H1 (cell line): Measurements from ENCODE around the gene ZNF493. TPM values are rescaled to one million over a fixed set of nuclear protein-coding genes. Genes with fewer than 3 reads are reported as not detected.

Source experiments
- CTCF ChIA-PET: fragments of 300-600 bp; sonication (Branson Sonifier 250); formaldehyde crosslinking; loops from one replicate; lab custom pipeline; 2021; ENCODE audit not compliant: partially characterized antibody; lab: Charles Lee
- POLR2A ChIA-PET: fragments of 300-600 bp; sonication (Branson Sonifier 250); formaldehyde crosslinking; loops from one replicate; lab custom pipeline; 2021; ENCODE audit warnings: inconsistent platforms; ENCODE audit not compliant: partially characterized antibody; lab: Charles Lee
- DNase-seq, 2 experiments: peaks; one replicate each; pipeline versions ENCODE4 v3.0.0 to v3.0.0-alpha.2; 2010 to 2022; ENCODE audit warnings: low spot score in 2 of 2, low read depth in 1 of 2, mixed read lengths in 1 of 2
- FAIRE-seq: peaks from 2 replicates; lab custom pipeline; 2011; peaks lifted over from hg19 to GRCh38; lab: Jason Lieb, UNC
- H2AFZ ChIP-seq: 2 replicates; pipeline ENCODE4 v1.8.1; 2012; ENCODE audit warnings: low read length, inconsistent platforms
- H2AK5ac ChIP-seq: 2 replicates; pipeline ENCODE4 v1.6.1; 2013; ENCODE audit warnings: low read depth, low read length
- H2BK120ac ChIP-seq: replicated peaks from 2 replicates; pipeline ENCODE3; 2013; ENCODE audit warnings: low read depth, low read length, inconsistent platforms
- H2BK12ac ChIP-seq: 2 replicates; pipeline ENCODE4 v1.6.1; 2013; ENCODE audit warnings: low read depth, low read length
- H2BK15ac ChIP-seq: 2 replicates; pipeline ENCODE4 v1.6.1; 2013; ENCODE audit warnings: low read length
- H2BK20ac ChIP-seq: 2 replicates; pipeline ENCODE4 v1.6.1; 2013; ENCODE audit warnings: low read length
- H2BK5ac ChIP-seq: 2 replicates; pipeline ENCODE4 v1.6.1; 2013; ENCODE audit warnings: low read depth, low read length
- H3K14ac ChIP-seq: 2 replicates; pipeline ENCODE4 v1.6.1; 2013; ENCODE audit warnings: inconsistent platforms; ENCODE audit not compliant: insufficient read length
- H3K18ac ChIP-seq: 2 replicates; pipeline ENCODE4 v1.6.1; 2013; ENCODE audit warnings: low read length; ENCODE audit errors: extremely low read depth
- H3K23ac ChIP-seq: 2 replicates; pipeline ENCODE4 v1.6.1; 2013; ENCODE audit warnings: inconsistent platforms; ENCODE audit not compliant: insufficient read length
- H3K23me2 ChIP-seq: 2 replicates; pipeline ENCODE4 v1.6.1; 2013; ENCODE audit warnings: low read depth, low read length
- H3K27ac ChIP-seq: 2 replicates; pipeline ENCODE4 v1.6.1; 2011; ENCODE audit warnings: low read depth, low read length, inconsistent platforms
- H3K27me3 ChIP-seq, 4 experiments: replicated peaks in 1 of 4; 1 replicate in 1 of 4; 2 replicates in 3 of 4; pipeline versions ENCODE4 v1.6.1 to v1.8.1; 2011 to 2013; ENCODE audit warnings: low read length in 3 of 4, mild to moderate bottlenecking in 3 of 4, inconsistent platforms in 2 of 4, mixed read lengths in 2 of 4, moderate library complexity in 1 of 4; ENCODE audit not compliant: control insufficient read depth in 3 of 4, insufficient read depth in 3 of 4; ENCODE audit errors: extremely low read depth in 1 of 4
- H3K36me3 ChIP-seq, 4 experiments: 2 replicates each; pipeline versions ENCODE4 v1.6.1 to v1.8.1; 2011 to 2013; ENCODE audit warnings: mild to moderate bottlenecking in 4 of 4, low read length in 3 of 4, moderate library complexity in 2 of 4, control low read depth in 1 of 4, inconsistent platforms in 1 of 4; ENCODE audit not compliant: insufficient read depth in 4 of 4, control insufficient read depth in 2 of 4
- H3K4ac ChIP-seq: replicated peaks from 2 replicates; pipeline ENCODE3; 2013; ENCODE audit warnings: low read length, low read depth, mixed read lengths, inconsistent platforms; ENCODE audit not compliant: insufficient read length
- H3K4me1 ChIP-seq, 4 experiments: replicated peaks in 1 of 4; 1 replicate in 1 of 4; 2 replicates in 3 of 4; pipeline versions ENCODE4 v1.6.1 to v1.8.1; 2011 to 2013; ENCODE audit warnings: low read length in 3 of 4, inconsistent platforms in 2 of 4, mixed read lengths in 1 of 4; ENCODE audit not compliant: insufficient read depth in 4 of 4, control insufficient read depth in 3 of 4
- H3K4me2 ChIP-seq, 2 experiments: 2 replicates each; pipeline versions ENCODE4 v1.6.1 to v1.8.1; 2011 to 2013; ENCODE audit warnings: low read depth in 2 of 2, low read length in 2 of 2, control low read depth in 1 of 2, inconsistent platforms in 1 of 2, mild to moderate bottlenecking in 1 of 2; ENCODE audit not compliant: insufficient read depth in 1 of 2
- H3K4me3 ChIP-seq, 4 experiments: fragments of 200-600, 300-600 bp in 1 of 4; sonication (generic), shearing (Covaris generic), sonication (Bioruptor Twin) in 1 of 4; 2 replicates each; pipeline versions ENCODE4 v1.5.1 to v1.8.1; 2011 to 2016; ENCODE audit warnings: low read length in 4 of 4, low read depth in 3 of 4, control low read depth in 2 of 4, inconsistent platforms in 2 of 4, mild to moderate bottlenecking in 2 of 4, mixed read lengths in 1 of 4, moderate library complexity in 1 of 4; ENCODE audit not compliant: insufficient read depth in 2 of 4; ENCODE audit errors: extremely low read depth in 1 of 4
- H3K56ac ChIP-seq: replicated peaks from 2 replicates; pipeline ENCODE3; 2013; ENCODE audit warnings: low read depth, mild to moderate bottlenecking, mixed read lengths, low read length, inconsistent platforms; ENCODE audit not compliant: insufficient read length
- H3K79me1 ChIP-seq: 2 replicates; pipeline ENCODE4 v1.6.1; 2013; ENCODE audit warnings: low read depth, low read length, control low read depth
- H3K79me2 ChIP-seq, 2 experiments: 2 replicates each; pipeline versions ENCODE4 v1.6.1 to v1.8.1; 2012 to 2013; ENCODE audit warnings: low read length in 2 of 2, mild to moderate bottlenecking in 2 of 2, inconsistent platforms in 1 of 2; ENCODE audit not compliant: insufficient read depth in 2 of 2, control insufficient read depth in 1 of 2
- H3K9ac ChIP-seq, 4 experiments: replicated peaks in 1 of 4; 1 replicate in 1 of 4; 2 replicates in 3 of 4; pipeline versions ENCODE4 v1.6.1 to v1.8.1; 2011 to 2013; ENCODE audit warnings: low read depth in 3 of 4, low read length in 3 of 4, control low read depth in 2 of 4, mild to moderate bottlenecking in 2 of 4, moderate library complexity in 2 of 4, inconsistent platforms in 1 of 4; ENCODE audit errors: extremely low read depth in 1 of 4
- H3K9me3 ChIP-seq, 2 experiments: 2 replicates each; pipeline versions ENCODE4 v1.6.1 to v1.8.1; 2012 to 2013; ENCODE audit warnings: mild to moderate bottlenecking in 2 of 2, moderate library complexity in 2 of 2, control low read depth in 1 of 2, inconsistent platforms in 1 of 2, low read depth in 1 of 2, low read length in 1 of 2, mixed read lengths in 1 of 2; ENCODE audit not compliant: insufficient read depth in 2 of 2
- H4K20me1 ChIP-seq, 2 experiments: replicated peaks in 1 of 2; 2 replicates each; pipeline versions ENCODE3 to v1.8.1; 2011 to 2013; ENCODE audit warnings: inconsistent platforms in 2 of 2, low read length in 2 of 2, mild to moderate bottlenecking in 1 of 2; ENCODE audit not compliant: insufficient read depth in 2 of 2, control insufficient read depth in 1 of 2
- H4K5ac ChIP-seq: 2 replicates; pipeline ENCODE4 v1.6.1; 2013; ENCODE audit warnings: low read length, low read depth, mixed read lengths, inconsistent platforms; ENCODE audit not compliant: insufficient read length
- H4K8ac ChIP-seq: 2 replicates; pipeline ENCODE4 v1.8.0; 2013; ENCODE audit warnings: mild to moderate bottlenecking, moderate library complexity, low read length, inconsistent platforms; ENCODE audit not compliant: insufficient read depth; ENCODE audit errors: extremely low read depth
- H4K91ac ChIP-seq: replicated peaks from 2 replicates; pipeline ENCODE3; 2013; ENCODE audit warnings: low read length, mixed read lengths, inconsistent platforms; ENCODE audit not compliant: insufficient read length
- BRCA1 ChIP-seq: IDR thresholded peaks from 2 replicates; pipeline ENCODE4 v1.6.1; 2012; ENCODE audit warnings: low read depth, low read length, improper control_type of control experiment
- CTBP2 ChIP-seq: IDR thresholded peaks from 2 replicates; pipeline ENCODE4 v1.7.0; 2011; ENCODE audit warnings: borderline replicate concordance, mild to moderate bottlenecking, moderate library complexity, mixed read lengths, low read length; ENCODE audit not compliant: insufficient read depth, insufficient read length
- EZH2 ChIP-seq: fragments of 200-600 bp; sonication (generic); IDR thresholded peaks from 2 replicates; pipeline ENCODE4 v1.7.1; 2012; ENCODE audit warnings: low read depth, mild to moderate bottlenecking, moderate library complexity, low read length, inconsistent platforms; ENCODE audit not compliant: severe bottlenecking
- FOSL1 ChIP-seq: IDR thresholded peaks from 2 replicates; pipeline ENCODE4 v1.6.1; 2011; ENCODE audit warnings: mild to moderate bottlenecking, low read depth, low read length, moderate library complexity; ENCODE audit not compliant: insufficient read depth
- GTF2F1 ChIP-seq: IDR thresholded peaks from 2 replicates; pipeline ENCODE4 v1.6.1; 2012; ENCODE audit warnings: low read depth, low read length, improper control_type of control experiment, borderline replicate concordance
- HDAC6 ChIP-seq: IDR thresholded peaks from one replicate; pipeline ENCODE4 v1.7.1; 2012; ENCODE audit warnings: low read depth, mild to moderate bottlenecking, inconsistent platforms, low read length, moderate library complexity
- NANOG ChIP-seq: IDR thresholded peaks from 2 replicates; pipeline ENCODE4 v1.6.1; 2011; ENCODE audit warnings: low read length, low read depth, mild to moderate bottlenecking, inconsistent platforms; ENCODE audit not compliant: insufficient read depth, poor library complexity, severe bottlenecking
- PHF8 ChIP-seq: fragments of 200-600 bp; sonication (generic); conservative IDR thresholded peaks from 2 replicates; pipeline ENCODE4 v1.7.1; 2012; ENCODE audit warnings: low read depth, mild to moderate bottlenecking, inconsistent platforms, low read length, moderate library complexity
- POU5F1 ChIP-seq: IDR thresholded peaks from 2 replicates; pipeline ENCODE4 v1.6.1; 2011; ENCODE audit warnings: low read depth, mild to moderate bottlenecking, low read length, moderate library complexity
- RFX5 ChIP-seq: IDR thresholded peaks from 2 replicates; pipeline ENCODE4 v1.6.1; 2011; ENCODE audit warnings: low read depth, low read length, improper control_type of control experiment, borderline replicate concordance
- SAP30 ChIP-seq: fragments of 300-600 bp; sonication (generic); IDR thresholded peaks from 2 replicates; pipeline ENCODE4 v1.7.1; 2012; ENCODE audit warnings: low read length, moderate library complexity, mild to moderate bottlenecking, inconsistent platforms; ENCODE audit not compliant: insufficient read depth, insufficient replicate concordance
- SP1 ChIP-seq: IDR thresholded peaks from 2 replicates; pipeline ENCODE4 v1.6.1; 2011; ENCODE audit warnings: low read depth, low read length
- ZNF274 ChIP-seq: IDR thresholded peaks from 2 replicates; pipeline ENCODE4 v1.7.0; 2012; ENCODE audit warnings: low read length, borderline replicate concordance; ENCODE audit errors: extremely low read depth
- WGBS, 2 experiments: shearing (Covaris generic) in 1 of 2; methylation state at CpG; one replicate each; pipeline versions ENCODE4 v1.1.6 to v1.1.7; 2013 to 2015; ENCODE audit warnings: low lambda C conversion rate in 2 of 2, mixed read lengths in 2 of 2, inconsistent platforms in 1 of 2, low coverage in 1 of 2, missing lambda C conversion rate in 1 of 2; ENCODE audit not compliant: insufficient replicate concordance in 2 of 2, insufficient coverage in 1 of 2, insufficient read length in 1 of 2; ENCODE audit errors: extremely low coverage in 1 of 2, missing lambda C conversion rate in 1 of 2; 5-methylcytosine and 5-hydroxymethylcytosine counted together
- polyA plus RNA-seq, 7 experiments: library from polyadenylated mRNA; depleted of rRNA in 3 of 7; stranded (reverse) in 5 of 7; unstranded in 2 of 7; fragments of >200 nt in 5 of 7; fragments of 200-250 nt in 2 of 7; gene quantifications; 1 replicate in 5 of 7; 2 replicates in 1 of 7; 4 replicates in 1 of 7; pipeline versions ENCODE4 v1.2.1 to v1.2.3, GENCODE V29; 2011 to 2013; ENCODE audit warnings: missing spikeins in 2 of 7, mixed read lengths in 2 of 7
- total RNA-seq: library from RNA; stranded (reverse); fragmentation: NEBNext Ultra II Directional; extraction: Animal tissue kit (Norgen Biotek cat#: 25700); gene quantifications from 2 replicates; pipeline ENCODE4 v1.2.1, GENCODE V29; 2021

ZNF493 gene
- total and polyA plus RNA-seq, 2 of the 8 experiments (the other 6 are each of a cell fraction or from before 2014, with no cell fraction given) = 9.0 to 32.2 TPM

GRCh38 chr19:21434516-21434915 lies 37.6 kb downstream of the ZNF493 start:
- DNase-seq (no peak), FAIRE-seq (no peak)
- no peak overlapping the region for H3K4me2 ChIP-seq
- H4K8ac ChIP-seq = no peak overlapping the region
- H3K18ac ChIP-seq = no peak overlapping the region
- H3K23me2 ChIP-seq = no peaks in the 10 kb centered on the region
- H2AK5ac ChIP-seq = no peak overlapping the region
- H3K4me3 ChIP-seq = no peak overlapping the region
- no peak overlapping the region for H2BK12ac ChIP-seq
- H2BK20ac ChIP-seq = no peak overlapping the region
- H3K36me3 ChIP-seq = no peaks in the 10 kb centered on the region
- H3K79me1 ChIP-seq = no peaks in the 10 kb centered on the region
- POLR2A ChIA-PET = interaction anchor here (0.9 to 1.4 kb wide), 3 partner anchors 11 to 34 kb away, joined by 3 to 6 read pairs (median 4); no protein-coding TSS in a partner anchor
- H2AFZ ChIP-seq = no peak overlapping the region
- H3K56ac ChIP-seq = no peak overlapping the region
- no peaks in the 10 kb centered on the region for H3K4me1 ChIP-seq
- H3K9ac ChIP-seq = no peak overlapping the region
- H4K5ac ChIP-seq = no peak overlapping the region
- H3K23ac ChIP-seq = no peak overlapping the region
- H3K27ac ChIP-seq = no peak overlapping the region
- H2BK15ac ChIP-seq = no peak overlapping the region
- no peaks in the 10 kb centered on the region for H4K20me1 ChIP-seq
- CTCF ChIA-PET = interaction anchor here (1.0 to 2.0 kb wide), 3 partner anchors 33 to 178 kb away, joined by 3 to 9 read pairs (median 6); no protein-coding TSS in a partner anchor
- 93% methylated on average over 8 of the region's 8 CpGs; no CpG with 5 or more reads in 1 of the 2 experiments for WGBS, 2 experiments
- H3K27me3 ChIP-seq = no peaks in the 10 kb centered on the region
- no peak overlapping the region for H2BK120ac ChIP-seq
- no peak overlapping the region for H3K4ac ChIP-seq
- peaks cover 3 to 4% of the 10 kb centered on the region in 2 experiments; a peak in 2 of 4 replicates for H3K9me3 ChIP-seq
- H4K91ac ChIP-seq = no peak overlapping the region
- H3K14ac ChIP-seq = no peak overlapping the region
- TF ChIP-seq SP1 (no peak), ZNF274 (no peak), BRCA1 (no peak), GTF2F1 (no peak), FOSL1 (no peak), EZH2 (no peak), SAP30 (no peak), NANOG (no peak), RFX5 (no peak), PHF8 (no peak), POU5F1 (no peak), HDAC6 (no peak), CTBP2 (no peak)
- H3K79me2 ChIP-seq = no peaks in the 10 kb centered on the region
- H2BK5ac ChIP-seq = no peak overlapping the region
